Cardiac muscle cell (in vitro differentiated cells and primary cell): ENCODE results near the gene ELF2. TPM values are rescaled to one million over a fixed set of nuclear protein-coding genes. Genes with fewer than 3 reads are reported as not detected.

ENCODE experiments used
- DNase-seq, 2 donors: peaks; one replicate each; pipeline versions ENCODE4 v3.0.0 to v3.0.0-alpha.2; 2010 to 2017; ENCODE audit warnings: low read depth in 1 of 2, low spot score in 1 of 2
- H3K27ac ChIP-seq: fragments of 200-600 bp; sonication (generic); 2 replicates; pipeline ENCODE4 v1.5.1; 2016
- H3K27me3 ChIP-seq: fragments of 200-600 bp; sonication (generic); 2 replicates; pipeline ENCODE4 v1.6.0; 2016; ENCODE audit warnings: control low read depth
- H3K36me3 ChIP-seq: fragments of 200-600 bp; sonication (generic); 2 replicates; pipeline ENCODE4 v1.5.1; 2016; ENCODE audit warnings: control low read depth
- H3K4me1 ChIP-seq: fragments of 200-600 bp; sonication (generic); 2 replicates; pipeline ENCODE4 v1.8.1; 2017; ENCODE audit warnings: low read depth, mild to moderate bottlenecking, mixed run types
- H3K4me3 ChIP-seq: fragments of 200-600 bp; sonication (generic); 2 replicates; pipeline ENCODE4 v1.5.1; 2016; ENCODE audit warnings: mild to moderate bottlenecking
- H3K9me3 ChIP-seq: fragments of 200-600 bp; sonication (generic); 2 replicates; pipeline ENCODE4 v1.5.1; 2017; ENCODE audit warnings: low read depth, mild to moderate bottlenecking, control low read depth
- CTCF ChIP-seq: IDR thresholded peaks from 2 replicates; pipeline ENCODE4 v1.5.1; 2012; ENCODE audit warnings: low read depth, mild to moderate bottlenecking, low read length
- polyA plus RNA-seq: library from polyadenylated mRNA; unstranded; fragments of >200 nt; fragmentation: Nextera tagmentation; extraction: Ambion mirVana; gene quantifications from 2 replicates; pipeline ENCODE4 v1.2.1, GENCODE V29; 2016
- total RNA-seq: library from RNA; depleted of rRNA; stranded (reverse); fragments of >200 nt; gene quantifications from 2 replicates; pipeline ENCODE4 v1.2.3, GENCODE V29; 2016

ELF2 gene
- total and polyA plus RNA-seq, 2 experiments from 2014 or later = 45.7 to 57.5 TPM

DNA sequence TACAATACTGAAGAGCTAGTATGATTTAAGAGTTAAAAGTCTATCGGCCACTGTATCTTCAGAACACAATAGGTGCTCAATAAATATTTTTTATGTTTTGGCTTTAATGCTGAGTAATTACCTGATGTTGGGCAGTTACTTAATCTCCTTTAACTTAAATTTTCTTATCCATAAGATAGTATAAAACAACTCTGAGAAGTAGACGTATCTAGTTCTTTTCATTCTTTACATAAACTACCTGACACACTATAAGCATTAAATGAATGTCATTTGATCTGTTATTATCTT lies 22.9 kb downstream of the ELF2 start:
- Histone ChIP-seq H3K36me3 (peaks cover 3% of the 10 kb centered on the region), H3K27ac (peak overlapping the region; percentile 31), H3K9me3 (no peaks in the 10 kb centered on the region), H3K27me3 (no peaks in the 10 kb centered on the region), H3K4me1 (peaks cover 18% of the 10 kb centered on the region), H3K4me3 (no peak overlapping the region)
- no peak for DNase-seq
- no peak for TF ChIP-seq CTCF

GRCh38 chr4:139153411-139154133 lies 23.4 kb downstream of the ELF2 start:
- no peak for TF ChIP-seq CTCF
- H3K27ac ChIP-seq = peak overlapping the region; percentile 31
- DNase-seq = no peak
- H3K27me3 ChIP-seq = no peaks in the 10 kb centered on the region
- no peaks in the 10 kb centered on the region for H3K9me3 ChIP-seq
- H3K4me1 ChIP-seq = peaks cover 18% of the 10 kb centered on the region
- H3K4me3 ChIP-seq = no peak overlapping the region
- peaks cover 3% of the 10 kb centered on the region for H3K36me3 ChIP-seq

- Histone ChIP-seq H3K9me3 (no peaks in the 10 kb centered on the region), H3K36me3 (no peaks in the 10 kb centered on the region), H3K27me3 (no peaks in the 10 kb centered on the region), H3K27ac (no peak overlapping the region), H3K4me1 (peaks cover 18% of the 10 kb centered on the region), H3K4me3 (no peak overlapping the region)
- no peak for DNase-seq
- no peak for TF ChIP-seq CTCF
Observed at GRCh38 chr4:139152249-139152648, 24.8 kb downstream of the ELF2 start.

- H3K27ac ChIP-seq = no peak overlapping the region
- no peak for DNase-seq
- no peaks in the 10 kb centered on the region for H3K36me3 ChIP-seq
- H3K27me3 ChIP-seq = no peaks in the 10 kb centered on the region
- TF ChIP-seq CTCF = no peak
- no peak overlapping the region for H3K4me3 ChIP-seq
- peaks cover 15% of the 10 kb centered on the region for H3K4me1 ChIP-seq
- no peaks in the 10 kb centered on the region for H3K9me3 ChIP-seq
Observed at GRCh38 chr4:139146926-139147629, 29.9 kb downstream of the ELF2 start.

GRCh38 chr4:139145552-139145932 lies 31.5 kb downstream of the ELF2 start:
- TF ChIP-seq CTCF = no peak
- H3K4me1 ChIP-seq = peaks cover 15% of the 10 kb centered on the region
- DNase-seq = no peak
- H3K36me3 ChIP-seq = no peaks in the 10 kb centered on the region
- no peaks in the 10 kb centered on the region for H3K9me3 ChIP-seq
- H3K27me3 ChIP-seq = no peaks in the 10 kb centered on the region
- no peak overlapping the region for H3K4me3 ChIP-seq
- H3K27ac ChIP-seq = no peak overlapping the region
